HCT116 (cell line): ENCODE results near the gene OR6C2. TPM values are rescaled to one million over a fixed set of nuclear protein-coding genes. Genes with fewer than 3 reads are reported as not detected.

Source experiments
- ATAC-seq: fragments of 200-7000 bp; cut with Tn5 transposase; 2 replicates; pipeline ENCODE4 v1.9.1; 2020; ENCODE audit warnings: mild to moderate bottlenecking, moderate library complexity
- BruUV-seq: library from RNA; stranded (reverse); fragments of 400-500 nt; replicated peaks from 2 replicates; lab custom pipeline; 2021; lab: Mats Ljungman, UMichigan
- CTCF ChIA-PET: fragments of 300-600 bp; sonication (Branson Sonifier 250); formaldehyde crosslinking; loops from one replicate; lab custom pipeline; 2021; ENCODE audit warnings: antibody characterized with exemption; lab: Charles Lee
- POLR2A ChIA-PET: fragments of 300-600, 350-600 bp; sonication (Branson Sonifier 250); formaldehyde crosslinking; loops from one replicate; lab custom pipeline; 2021; ENCODE audit warnings: antibody characterized with exemption; lab: Charles Lee
- RAD21 ChIA-PET, 2 experiments: fragments of 300-600 bp; sonication (Branson Sonifier 250); formaldehyde crosslinking; loops; one replicate each; lab custom pipeline; 2023; ENCODE audit warnings: low total read pairs in 2 of 2; ENCODE audit not compliant: uncharacterized antibody in 2 of 2, unreplicated experiment in 2 of 2, low non-redundant PET in 1 of 2; lab: Charles Lee
- DNase-seq: peaks from one replicate; pipeline ENCODE4 v3.0.0-alpha.2; 2010; ENCODE audit warnings: low read depth, low spot score
- H2AFZ ChIP-seq: fragments of 200-600 bp; shearing (Covaris generic), sonication (generic); 2 replicates; pipeline ENCODE4 v1.6.1; 2017; ENCODE audit warnings: low read depth, mixed run types, mixed read lengths, antibody characterized with exemption, low read length; ENCODE audit not compliant: poor library complexity, severe bottlenecking
- H3K27ac ChIP-seq: 2 replicates; pipeline ENCODE4 v1.5.1; 2012; ENCODE audit warnings: low read depth, low read length
- H3K27me3 ChIP-seq: fragments of 200-600 bp; sonication (generic); 2 replicates; pipeline ENCODE4 v1.6.1; 2016; ENCODE audit warnings: mixed run types, low read length, mixed read lengths; ENCODE audit not compliant: insufficient read depth
- H3K36me3 ChIP-seq, 2 experiments: fragments of 200-500 bp in 1 of 2; fragments of 200-600 bp in 1 of 2; sonication (Bioruptor generic) in 1 of 2; sonication (generic) in 1 of 2; 2 replicates each; pipeline versions ENCODE4 v1.5.1 to v1.6.1; 2014 to 2016; ENCODE audit warnings: low read length in 2 of 2, inconsistent platforms in 1 of 2, mixed read lengths in 1 of 2, mixed run types in 1 of 2; ENCODE audit not compliant: insufficient read depth in 2 of 2, control insufficient read depth in 1 of 2
- H3K4me1 ChIP-seq, 2 experiments: fragments of 200-600 bp in 1 of 2; sonication (generic) in 1 of 2; 2 replicates each; pipeline versions ENCODE4 v1.5.1 to v1.6.1; 2012 to 2017; ENCODE audit warnings: low read length in 2 of 2, inconsistent platforms in 1 of 2, mild to moderate bottlenecking in 1 of 2, mixed read lengths in 1 of 2, mixed run types in 1 of 2, moderate library complexity in 1 of 2; ENCODE audit not compliant: insufficient read depth in 2 of 2, control insufficient read depth in 1 of 2
- H3K4me2 ChIP-seq: fragments of 200-600 bp; sonication (generic); 2 replicates; pipeline ENCODE4 v1.6.1; 2017; ENCODE audit warnings: mixed run types, low read length, mixed read lengths
- H3K4me3 ChIP-seq, 2 experiments: fragments of 200-600 bp in 1 of 2; sonication (generic) in 1 of 2; replicated peaks in 1 of 2; 2 replicates each; pipeline ENCODE4 v1.5.1; 2011 to 2016; ENCODE audit warnings: low read length in 2 of 2, control low read depth in 1 of 2, low read depth in 1 of 2, mild to moderate bottlenecking in 1 of 2, mixed read lengths in 1 of 2, mixed run types in 1 of 2
- H3K79me2 ChIP-seq: fragments of 200-600 bp; sonication (generic); 2 replicates; pipeline ENCODE4 v1.6.1; 2017; ENCODE audit warnings: mild to moderate bottlenecking, mixed run types, low read length, moderate library complexity, mixed read lengths; ENCODE audit not compliant: insufficient read depth
- H3K9ac ChIP-seq: fragments of 200-600 bp; sonication (generic); 2 replicates; pipeline ENCODE4 v1.6.1; 2016; ENCODE audit warnings: low read length, mixed read lengths
- H3K9me2 ChIP-seq: fragments of 200-600 bp; sonication (generic), shearing (Covaris generic); 2 replicates; pipeline ENCODE4 v1.6.1; 2017; ENCODE audit warnings: mixed run types, mild to moderate bottlenecking, moderate library complexity; ENCODE audit not compliant: insufficient read depth
- H3K9me3 ChIP-seq, 2 experiments: fragments of 200-500 bp in 1 of 2; fragments of 200-600 bp in 1 of 2; sonication (Bioruptor generic) in 1 of 2; sonication (generic) in 1 of 2; 2 replicates each; pipeline ENCODE4 v1.6.1; 2014 to 2017; ENCODE audit warnings: low read length in 2 of 2, mixed read lengths in 2 of 2, inconsistent platforms in 1 of 2, low read depth in 1 of 2, mild to moderate bottlenecking in 1 of 2, mixed run types in 1 of 2, moderate library complexity in 1 of 2; ENCODE audit not compliant: control insufficient read depth in 1 of 2, insufficient read depth in 1 of 2
- H4K20me1 ChIP-seq: fragments of 200-600 bp; sonication (generic), shearing (Covaris generic); 2 replicates; pipeline ENCODE4 v1.6.1; 2017; ENCODE audit warnings: mixed run types, mild to moderate bottlenecking, moderate library complexity; ENCODE audit not compliant: insufficient read depth
- EZH2 ChIP-seq: fragments of 200-600 bp; sonication (generic); IDR thresholded peaks from 2 replicates; pipeline ENCODE4 v1.6.1; 2017; ENCODE audit warnings: antibody characterized with exemption, mixed run types
- EZH2phosphoT487 ChIP-seq: fragments of 200-600 bp; IDR thresholded peaks from 2 replicates; pipeline ENCODE4 v1.6.1; 2018; ENCODE audit warnings: antibody characterized with exemption, borderline replicate concordance
- JUND ChIP-seq: IDR thresholded peaks from 2 replicates; pipeline ENCODE4 v1.6.1; 2012
- SIN3A ChIP-seq: IDR thresholded peaks from 2 replicates; pipeline ENCODE4 v1.6.1; 2012; ENCODE audit warnings: low read depth
- SRF ChIP-seq: IDR thresholded peaks from 2 replicates; pipeline ENCODE4 v1.6.1; 2012; ENCODE audit warnings: low read depth
- YY1 ChIP-seq: IDR thresholded peaks from 2 replicates; pipeline ENCODE4 v1.6.1; 2011; ENCODE audit warnings: low read length, low read depth, moderate library complexity, mild to moderate bottlenecking; ENCODE audit not compliant: insufficient replicate concordance; ENCODE audit errors: extremely low read depth
- ZFX ChIP-seq: fragments of 450-650 bp; IDR thresholded peaks from 2 replicates; pipeline ENCODE4 v1.6.1; 2017
- ZNF274 ChIP-seq: fragments of 200-500 bp; sonication (Bioruptor generic); IDR thresholded peaks from 2 replicates; pipeline ENCODE4 v1.6.1; 2014; ENCODE audit warnings: mild to moderate bottlenecking, low read depth, low read length, inconsistent platforms
- intact Hi-C: fragments of 100-400 bp; cut with micrococcal nuclease; formaldehyde crosslinking; loops from 2 replicates; pipeline ENCODE4 v1.10.0; 2022
- total RNA-seq: library from RNA; stranded (reverse); gene quantifications from one replicate; pipeline ENCODE4 v1.2.1, GENCODE V29; 2021; ENCODE audit not compliant: unreplicated experiment
- TF ChIP-seq, protein P1 (sequence below), 3 experiments: fragments of 200-600 bp in 1 of 3; sonication (generic) in 1 of 3; IDR thresholded peaks in 2 of 3; conservative IDR thresholded peaks in 1 of 3; 2 replicates each; pipeline ENCODE4 v1.5.1; 2012 to 2017; ENCODE audit warnings: low read depth in 2 of 3, low read length in 2 of 3, antibody characterized with exemption in 1 of 3, borderline replicate concordance in 1 of 3, control low read depth in 1 of 3, mild to moderate bottlenecking in 1 of 3, mixed read lengths in 1 of 3, mixed run types in 1 of 3, moderate library complexity in 1 of 3; ENCODE audit not compliant: insufficient read depth in 1 of 3

The OR6C2 gene
- total RNA-seq, 1 experiment from 2014 or later: not detected

DNA sequence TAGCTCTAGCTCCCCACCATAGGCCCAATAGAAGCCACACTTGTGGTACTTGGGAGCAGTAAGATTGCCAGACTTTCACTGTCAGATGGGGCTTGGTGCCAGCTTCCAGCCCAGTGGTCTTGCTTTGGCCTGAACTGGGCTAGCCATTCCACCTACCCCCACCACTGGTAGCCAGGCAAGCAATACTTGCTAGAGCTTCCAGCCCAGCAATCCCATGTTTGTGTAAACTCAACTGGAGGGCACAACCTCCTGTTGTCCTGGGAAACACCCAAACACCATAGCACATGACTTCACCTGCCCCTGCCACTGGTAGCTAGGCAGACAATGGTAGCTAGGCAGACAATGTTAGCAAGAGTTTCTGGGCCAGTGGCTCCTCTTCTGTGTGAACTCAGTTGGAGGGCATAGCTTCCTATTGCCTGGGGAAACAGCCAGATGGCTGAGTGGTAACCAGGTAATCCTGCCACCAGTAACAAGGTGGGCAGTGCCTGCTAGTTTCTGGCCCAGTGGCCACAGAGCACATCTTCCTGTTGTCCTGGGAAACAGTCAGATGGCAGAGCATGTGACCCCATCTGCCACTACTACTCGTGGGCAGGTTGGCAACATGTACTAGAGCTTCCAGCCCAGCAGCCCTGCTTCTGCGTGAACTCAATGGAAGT lies 23.4 kb upstream of the OR6C2 start:
- intact Hi-C loops: no loop called here
- H2AFZ ChIP-seq: no peak overlapping the region
- no peaks in the 10 kb centered on the region; the same call in 1 of the 2 replicates for H3K27me3 ChIP-seq
- CTCF ChIA-PET: no interaction called here
- no peaks in the 10 kb centered on the region for H3K9me2 ChIP-seq
- RAD21 ChIA-PET: no interaction called here
- no peaks in the 10 kb centered on the region for H3K9me3 ChIP-seq
- DNase-seq (no peak), ATAC-seq (no peak)
- no peak overlapping the region for H3K27ac ChIP-seq
- H3K4me2 ChIP-seq: no peak overlapping the region
- no TSS peak for BruUV-seq
- no peaks in the 10 kb centered on the region for H3K4me1 ChIP-seq
- H4K20me1 ChIP-seq: no peaks in the 10 kb centered on the region
- H3K9ac ChIP-seq: no peak overlapping the region
- no peak overlapping the region for H3K4me3 ChIP-seq
- H3K79me2 ChIP-seq: no peaks in the 10 kb centered on the region
- H3K36me3 ChIP-seq: no peaks in the 10 kb centered on the region
- POLR2A ChIA-PET: no interaction called here
- TF ChIP-seq SRF (no peak), EZH2phosphoT487 (no peak), YY1 (no peak), SIN3A (no peak), ZNF274 (no peak), ZFX (no peak), JUND (no peak), EZH2 (no peak)
- TF ChIP-seq, protein P1, sequence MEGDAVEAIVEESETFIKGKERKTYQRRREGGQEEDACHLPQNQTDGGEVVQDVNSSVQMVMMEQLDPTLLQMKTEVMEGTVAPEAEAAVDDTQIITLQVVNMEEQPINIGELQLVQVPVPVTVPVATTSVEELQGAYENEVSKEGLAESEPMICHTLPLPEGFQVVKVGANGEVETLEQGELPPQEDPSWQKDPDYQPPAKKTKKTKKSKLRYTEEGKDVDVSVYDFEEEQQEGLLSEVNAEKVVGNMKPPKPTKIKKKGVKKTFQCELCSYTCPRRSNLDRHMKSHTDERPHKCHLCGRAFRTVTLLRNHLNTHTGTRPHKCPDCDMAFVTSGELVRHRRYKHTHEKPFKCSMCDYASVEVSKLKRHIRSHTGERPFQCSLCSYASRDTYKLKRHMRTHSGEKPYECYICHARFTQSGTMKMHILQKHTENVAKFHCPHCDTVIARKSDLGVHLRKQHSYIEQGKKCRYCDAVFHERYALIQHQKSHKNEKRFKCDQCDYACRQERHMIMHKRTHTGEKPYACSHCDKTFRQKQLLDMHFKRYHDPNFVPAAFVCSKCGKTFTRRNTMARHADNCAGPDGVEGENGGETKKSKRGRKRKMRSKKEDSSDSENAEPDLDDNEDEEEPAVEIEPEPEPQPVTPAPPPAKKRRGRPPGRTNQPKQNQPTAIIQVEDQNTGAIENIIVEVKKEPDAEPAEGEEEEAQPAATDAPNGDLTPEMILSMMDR (IDR thresholded peaks at IDR 0.05 in 2 of 3, conservative IDR thresholded peaks at IDR 0.05 in 1 of 3; ENCODE audit: borderline replicate concordance in 1 of 3, insufficient read depth in 1 of 3, low read depth in 2 of 3, low read length in 2 of 3): no peak
